Neural progenitor cell (in vitro differentiated cells): Measurements from ENCODE around the gene NDUFA7.

Experiments used
- EZH2 ChIP-seq: fragments of 200-600 bp; sonication (generic); IDR thresholded peaks from 2 replicates; pipeline ENCODE4 v1.6.1; 2017; ENCODE audit warnings: antibody characterized with exemption, mild to moderate bottlenecking, moderate library complexity
- EZH2phosphoT487 ChIP-seq: fragments of 200-600 bp; sonication (generic); IDR thresholded peaks from 2 replicates; pipeline ENCODE4 v1.6.1; 2017; ENCODE audit warnings: antibody characterized with exemption
- TF ChIP-seq, protein P1 (sequence below): fragments of 200-600 bp; sonication (generic); IDR thresholded peaks from 2 replicates; pipeline ENCODE4 v1.5.1; 2017; ENCODE audit warnings: antibody characterized with exemption, mild to moderate bottlenecking

- TF ChIP-seq, protein P1, sequence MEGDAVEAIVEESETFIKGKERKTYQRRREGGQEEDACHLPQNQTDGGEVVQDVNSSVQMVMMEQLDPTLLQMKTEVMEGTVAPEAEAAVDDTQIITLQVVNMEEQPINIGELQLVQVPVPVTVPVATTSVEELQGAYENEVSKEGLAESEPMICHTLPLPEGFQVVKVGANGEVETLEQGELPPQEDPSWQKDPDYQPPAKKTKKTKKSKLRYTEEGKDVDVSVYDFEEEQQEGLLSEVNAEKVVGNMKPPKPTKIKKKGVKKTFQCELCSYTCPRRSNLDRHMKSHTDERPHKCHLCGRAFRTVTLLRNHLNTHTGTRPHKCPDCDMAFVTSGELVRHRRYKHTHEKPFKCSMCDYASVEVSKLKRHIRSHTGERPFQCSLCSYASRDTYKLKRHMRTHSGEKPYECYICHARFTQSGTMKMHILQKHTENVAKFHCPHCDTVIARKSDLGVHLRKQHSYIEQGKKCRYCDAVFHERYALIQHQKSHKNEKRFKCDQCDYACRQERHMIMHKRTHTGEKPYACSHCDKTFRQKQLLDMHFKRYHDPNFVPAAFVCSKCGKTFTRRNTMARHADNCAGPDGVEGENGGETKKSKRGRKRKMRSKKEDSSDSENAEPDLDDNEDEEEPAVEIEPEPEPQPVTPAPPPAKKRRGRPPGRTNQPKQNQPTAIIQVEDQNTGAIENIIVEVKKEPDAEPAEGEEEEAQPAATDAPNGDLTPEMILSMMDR = no peak
- TF ChIP-seq EZH2 (peak; percentile 25), EZH2phosphoT487 (peak; percentile 81)
Observed at GRCh38 chr19:8334458-8335342, 13.5 kb upstream of the NDUFA7 start.
